NCI-H1436 (cell line): ENCODE results near the gene COX14.
"Not testable (repeated sequence)": the region's sequence is repeated elsewhere in the genome, so short reads cannot be mapped to it uniquely, and the experiment has no call there.

ENCODE experiments used
- DNase-seq: peaks from one replicate; lab custom pipeline; 2025; lab: John Stamatoyannopoulos, UW

The COX14 gene

GRCh38 chr12:50111693-50112455, at the start of gene COX14:
TSS of gene COX14 (plus strand) at chr12:50112236. CDS start at chr12:50120044, 7,808 bp downstream.
- peak; percentile 100 for DNase-seq

GRCh38 chr12:50062728-50063460, 49.1 kb upstream of the COX14 start:
- DNase-seq = no peak

GRCh38 chr12:50065726-50066310, 46.2 kb upstream of the COX14 start:
- DNase-seq = no peak

GRCh38 chr12:50066402-50066801, 45.6 kb upstream of the COX14 start:
- no peak for DNase-seq

- DNase-seq = no peak
Measured at GRCh38 chr12:50069069-50069468, 43.0 kb upstream of the COX14 start.

GRCh38 chr12:50069539-50069938, 42.5 kb upstream of the COX14 start:
- DNase-seq = no peak

GRCh38 chr12:50070314-50071060, 41.5 kb upstream of the COX14 start:
- peak; percentile 48 for DNase-seq

GRCh38 chr12:50072198-50072907, 39.7 kb upstream of the COX14 start:
- no peak for DNase-seq

- no peak for DNase-seq
Measured at GRCh38 chr12:50073206-50073605, 38.8 kb upstream of the COX14 start.

GRCh38 chr12:50073712-50074111, 38.3 kb upstream of the COX14 start:
- no peak for DNase-seq

- peak; percentile 59 for DNase-seq
Measured at GRCh38 chr12:50074936-50075807, 36.9 kb upstream of the COX14 start.

GRCh38 chr12:50075808-50076170, 36.2 kb upstream of the COX14 start:
- no peak for DNase-seq

- DNase-seq = no peak
Measured at GRCh38 chr12:50077099-50077498, 34.9 kb upstream of the COX14 start.

GRCh38 chr12:50078281-50078680, 33.8 kb upstream of the COX14 start:
- no peak for DNase-seq

GRCh38 chr12:50079771-50080170, 32.3 kb upstream of the COX14 start:
- no peak for DNase-seq

- no peak for DNase-seq
Measured at GRCh38 chr12:50081096-50081808, 30.8 kb upstream of the COX14 start.

- no peak for DNase-seq
Measured at GRCh38 chr12:50082644-50083043, 29.4 kb upstream of the COX14 start.

- no peak for DNase-seq
Measured at GRCh38 chr12:50083301-50083700, 28.7 kb upstream of the COX14 start.

GRCh38 chr12:50084409-50084774, 27.6 kb upstream of the COX14 start:
- not testable (repeated sequence) for DNase-seq
